ENCODE measurements around the gene KIF13A.
"Not testable (repeated sequence)": the region's sequence is repeated elsewhere in the genome, so short reads cannot be mapped to it uniquely, and the experiment has no call there.

KIF13A gene

DNA sequence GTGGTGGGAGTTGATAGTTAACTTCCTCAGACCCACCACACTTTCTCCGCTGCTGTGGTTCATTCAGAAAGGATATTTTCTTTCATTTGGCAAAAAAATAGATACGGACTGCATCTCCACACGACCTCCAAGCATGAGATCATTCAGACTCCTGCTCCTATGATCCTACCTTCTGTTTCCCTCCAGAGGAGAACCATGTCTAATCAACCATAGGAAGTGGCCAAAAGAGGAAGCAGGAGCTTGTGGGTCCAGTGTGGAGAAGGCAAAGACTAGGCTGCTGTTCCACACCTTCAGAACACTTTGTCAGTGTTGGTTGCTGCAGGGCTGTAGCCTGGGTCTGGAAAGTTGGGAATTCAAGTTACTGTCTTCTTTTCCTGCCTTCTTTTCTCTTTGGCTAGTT, 10.6 kb upstream of the KIF13A start:
- DNase-seq, result no peak

DNA sequence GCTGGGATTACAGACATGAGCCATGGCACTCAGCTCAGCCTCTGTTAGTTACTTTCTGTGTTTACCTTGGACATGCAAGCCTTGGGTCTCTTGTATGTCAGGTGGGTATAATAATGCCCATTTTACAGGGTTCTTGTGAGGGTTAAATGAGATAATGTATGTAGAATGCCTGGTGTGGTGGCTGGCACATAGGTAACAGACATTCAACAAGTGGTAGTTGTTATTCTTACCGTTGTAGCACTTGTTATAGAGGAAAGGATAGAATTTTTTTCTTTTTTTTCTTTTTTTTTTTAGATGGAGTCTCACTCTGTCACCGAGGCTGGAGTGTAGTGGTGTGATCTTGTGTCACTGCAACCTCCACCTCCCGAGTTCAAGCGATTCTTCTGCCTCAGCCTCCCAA, 8.0 kb upstream of the KIF13A start:
- no peak for DNase-seq

DNA sequence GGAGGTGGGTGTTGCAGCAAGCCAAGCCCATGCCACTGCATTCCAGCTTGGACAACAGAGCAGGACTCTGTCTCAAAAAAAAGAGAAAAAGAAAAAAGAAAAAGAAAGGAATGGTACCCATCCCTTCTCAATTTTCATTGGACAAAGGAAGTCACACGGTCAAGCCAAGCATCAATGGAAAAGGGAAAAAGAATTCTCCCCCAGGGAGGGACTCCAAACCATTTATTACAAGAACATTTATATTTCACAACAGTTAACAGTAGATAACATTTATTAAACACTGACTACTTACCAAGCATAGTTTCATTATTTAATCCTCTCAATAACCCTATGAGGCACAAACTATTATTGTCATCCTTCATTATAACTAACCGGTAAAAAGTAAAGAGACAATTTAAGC, 6.6 kb upstream of the KIF13A start:
- DNase-seq, result no peak

GRCh38 chr6:17988422-17988944, 1.0 kb upstream of the KIF13A start:
- DNase-seq, result no peak

DNA sequence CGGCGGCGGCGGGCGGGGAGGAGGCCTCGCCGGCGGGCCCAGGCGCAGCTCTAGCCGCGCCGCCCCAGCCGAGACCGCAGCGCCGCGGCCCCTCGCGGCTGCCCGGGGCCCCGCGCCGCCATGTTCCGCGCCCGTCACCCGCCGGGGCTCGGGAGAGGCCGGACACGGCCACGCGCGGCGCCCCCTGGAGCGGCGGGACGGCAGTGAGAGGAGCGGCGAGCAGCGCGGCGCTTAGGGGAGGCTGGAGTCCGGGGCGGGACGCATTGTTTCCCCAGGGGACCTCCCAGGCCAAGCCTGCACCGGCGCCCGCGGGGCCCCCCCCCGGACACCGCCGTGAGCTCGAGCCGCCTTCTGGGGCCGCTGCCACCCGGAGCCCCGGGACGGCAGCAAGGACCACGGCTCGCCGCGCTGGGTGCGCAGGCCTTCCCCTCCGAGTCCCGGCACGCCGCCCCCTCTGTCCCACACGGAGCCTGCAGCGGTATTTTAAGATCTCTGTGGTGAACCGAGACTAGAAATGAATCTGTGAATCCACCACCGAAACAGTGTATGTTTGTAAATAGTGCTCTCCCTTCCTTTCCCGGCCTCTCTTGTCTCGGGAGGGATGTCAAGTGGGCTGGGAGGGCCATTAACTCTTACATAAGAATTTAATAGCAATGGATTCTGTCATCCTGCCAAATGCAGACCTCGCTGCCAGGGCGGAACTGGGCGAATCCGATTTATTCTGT, 424 bp upstream of the KIF13A start:
- peak; percentile 66 for DNase-seq

DNA sequence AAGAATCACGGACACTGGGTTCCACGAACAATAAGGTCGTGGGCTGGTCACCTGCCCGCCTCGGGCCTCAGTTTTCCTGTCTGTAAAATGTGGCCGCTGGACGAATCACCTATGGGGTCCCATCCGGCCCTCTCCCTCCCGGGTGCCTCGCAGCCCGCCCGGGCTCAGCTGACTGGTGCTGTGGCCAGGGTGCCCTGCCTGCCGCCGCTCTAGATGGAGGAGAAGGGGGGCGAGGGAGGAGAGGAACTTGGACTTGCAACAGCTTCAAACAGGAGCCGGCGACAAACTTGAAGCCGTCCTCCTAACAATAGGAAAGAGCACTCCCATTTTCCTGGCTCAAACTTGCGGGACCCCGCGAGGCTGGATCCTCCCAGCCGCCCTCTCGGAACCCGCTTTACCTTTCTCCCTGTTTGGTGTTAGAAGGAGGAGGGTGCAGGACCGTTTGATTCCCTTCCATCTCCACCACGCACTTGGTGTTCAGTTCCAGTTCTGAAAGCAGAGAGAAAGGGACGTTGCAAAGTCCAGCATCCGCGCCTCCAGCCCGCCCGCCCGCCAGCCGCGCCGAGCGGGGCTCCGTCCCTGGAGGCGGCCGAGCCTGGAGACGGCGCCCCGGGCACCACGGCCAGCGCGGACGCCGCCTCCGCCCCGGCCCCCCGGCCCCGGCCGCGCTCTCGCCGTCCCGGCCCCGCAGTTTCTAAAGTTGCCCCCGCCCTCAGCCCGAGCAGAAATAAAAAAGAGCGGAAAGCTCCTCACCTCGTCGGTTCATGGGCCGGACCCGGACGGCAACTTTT, 584 bp downstream of the KIF13A start:
- DNase-seq, result peak; percentile 49

DNA sequence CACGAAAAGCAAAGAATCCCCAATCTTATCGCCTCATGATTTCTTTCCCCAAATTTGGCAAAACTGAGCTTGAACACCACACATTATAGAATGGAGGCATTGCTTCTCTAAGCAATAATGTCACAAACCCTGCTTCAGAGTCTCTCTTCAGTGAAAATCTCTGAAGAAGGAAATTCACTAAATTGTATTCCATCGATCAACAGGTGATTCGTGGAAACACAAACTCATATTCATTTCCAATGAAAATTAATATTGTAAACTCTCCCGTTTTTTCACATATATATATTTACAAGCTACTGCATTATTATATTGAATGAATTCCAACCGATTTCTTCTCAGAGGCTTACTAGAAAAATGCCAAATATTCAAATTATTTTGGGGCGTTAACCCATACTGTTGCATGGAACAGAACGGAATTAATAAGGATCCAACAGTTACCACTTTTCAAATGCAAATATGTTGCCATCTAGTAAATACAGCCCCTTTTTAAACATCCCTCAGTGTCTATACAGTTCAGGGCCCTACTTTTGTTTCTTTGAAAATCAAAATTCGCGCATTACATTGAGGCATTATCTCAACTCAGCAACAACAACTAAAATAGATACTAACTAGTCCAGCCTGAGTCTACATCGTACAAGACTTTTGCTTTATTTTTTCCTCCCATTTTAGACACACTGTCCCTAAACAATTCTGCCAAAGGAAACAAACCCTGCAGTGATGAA, 1.3 kb downstream of the KIF13A start:
- no peak for DNase-seq

DNA sequence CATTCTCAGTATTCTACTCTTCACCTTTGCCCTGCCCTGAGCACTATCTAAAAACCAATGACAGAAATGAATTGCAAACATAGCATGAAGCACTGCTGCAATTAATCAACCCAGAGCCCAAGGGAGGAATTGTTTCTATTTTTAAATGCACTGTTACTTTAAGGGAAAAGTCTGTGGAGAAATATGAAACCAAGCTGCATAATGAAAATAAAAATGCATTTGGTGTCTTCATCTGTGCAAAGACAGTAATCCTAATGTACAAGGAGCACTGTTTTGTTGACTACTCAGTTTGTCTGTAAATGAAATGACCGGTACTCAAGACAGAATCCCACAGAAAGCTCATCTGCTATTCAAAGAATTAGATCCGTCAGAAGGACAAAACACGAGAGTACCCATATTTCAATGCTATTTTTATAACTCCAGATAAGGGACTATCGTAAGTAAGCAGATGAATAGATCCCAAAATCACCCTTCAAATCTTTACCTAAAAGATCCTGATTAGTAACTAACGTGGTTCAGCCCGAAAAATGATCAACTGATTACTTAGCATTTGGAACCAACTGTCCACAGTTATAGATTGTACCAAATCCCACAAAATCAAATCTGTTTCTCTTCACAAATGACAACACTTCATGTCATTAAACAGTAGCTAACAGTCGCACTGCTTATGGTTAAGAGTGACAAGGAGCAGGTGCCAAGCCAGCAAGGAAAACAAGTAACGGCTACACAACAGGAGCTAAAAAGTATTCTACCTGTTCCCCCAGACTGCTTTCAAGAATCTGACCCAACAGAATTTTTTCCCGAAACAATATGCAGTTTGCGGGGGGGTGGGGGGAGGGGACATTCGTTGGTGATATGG, 2.4 kb downstream of the KIF13A start:
- DNase-seq, result peak; percentile 35

- no peak for DNase-seq
Observed at GRCh38 chr6:17984399-17984798, 3.0 kb downstream of the KIF13A start.

DNA sequence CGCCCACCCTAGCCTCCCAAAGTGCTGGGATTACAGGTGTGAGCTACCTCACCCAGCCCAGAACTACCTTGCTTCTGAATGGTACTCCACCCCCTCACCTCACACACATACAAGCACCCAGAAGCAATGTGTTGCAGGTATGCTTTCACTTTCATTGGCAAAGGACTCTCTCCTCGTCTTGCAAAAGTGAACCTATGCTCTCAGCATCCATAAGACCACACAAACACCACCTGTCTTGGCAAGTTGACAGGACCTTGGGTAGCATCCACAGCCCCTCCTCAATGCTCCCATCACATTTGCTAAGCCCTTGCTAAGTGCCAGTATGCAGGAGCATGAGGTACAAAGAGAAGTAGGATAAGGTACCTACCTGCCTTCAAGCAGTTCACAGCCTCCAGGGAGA, 3.7 kb downstream of the KIF13A start:
- no peak for DNase-seq

- DNase-seq, result no peak
Observed at GRCh38 chr6:17980329-17980728, 7.1 kb downstream of the KIF13A start.

- no peak for DNase-seq
Observed at GRCh38 chr6:17979479-17979878, 8.0 kb downstream of the KIF13A start.

DNA sequence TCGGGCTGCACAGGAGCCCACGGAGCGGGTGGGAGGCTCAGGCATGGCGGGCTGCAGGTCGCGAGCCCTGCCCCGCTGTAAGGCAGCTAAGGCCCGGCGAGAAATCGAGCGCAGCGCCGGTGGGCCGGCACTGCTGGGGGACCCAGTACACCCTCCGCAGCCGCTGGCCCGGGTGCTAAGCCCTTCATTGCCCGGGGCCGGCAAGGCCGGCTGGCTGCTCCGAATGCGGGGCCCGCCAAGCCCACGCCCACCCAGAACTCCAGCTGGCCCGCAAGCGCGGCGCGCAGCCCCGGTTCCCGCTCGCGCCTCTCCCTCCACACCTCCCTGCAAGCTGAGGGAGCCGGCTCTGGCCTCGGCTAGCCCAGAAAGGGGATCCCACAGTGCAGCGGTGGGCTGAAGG, 11.2 kb downstream of the KIF13A start:
- DNase-seq, result not testable (repeated sequence)

DNA sequence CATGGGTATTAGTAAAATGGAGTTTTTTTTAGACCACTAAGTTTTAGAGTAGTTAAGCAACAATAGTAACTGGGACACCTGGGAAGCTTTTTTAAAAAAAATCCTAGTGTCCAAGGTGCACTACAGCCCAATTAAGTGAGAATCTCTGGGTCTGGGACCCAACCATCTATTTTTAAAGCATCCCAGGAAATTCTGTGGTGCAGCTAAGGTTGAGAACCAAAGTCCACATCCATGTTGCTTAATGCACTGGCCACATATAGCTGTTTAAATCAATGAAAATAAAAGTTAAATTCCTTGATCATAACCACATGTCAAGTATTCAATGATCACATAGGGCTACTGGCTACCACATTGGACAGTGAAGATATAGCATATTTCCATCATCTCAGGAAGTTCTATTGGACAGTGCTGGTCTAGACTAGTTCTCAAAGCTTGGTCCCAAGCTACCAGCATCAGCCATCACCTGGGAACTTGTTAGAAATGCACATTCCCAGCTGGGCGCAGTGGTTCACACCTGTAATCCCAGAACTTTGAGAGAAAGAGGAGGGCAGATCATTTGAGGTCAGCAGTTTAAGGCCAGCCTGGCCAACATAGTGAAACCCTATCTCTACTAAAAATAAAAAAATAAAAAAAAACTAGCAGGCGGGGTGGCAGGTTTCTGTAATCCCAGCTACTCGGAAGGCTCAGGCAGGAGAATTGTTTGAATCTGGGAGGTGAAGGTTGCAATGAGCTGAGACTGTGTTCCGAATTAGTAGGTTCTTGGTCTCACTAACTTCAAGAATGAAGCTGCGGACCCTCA, 12.7 kb downstream of the KIF13A start:
- no peak for DNase-seq

GRCh38 chr6:17972978-17973622, 14.3 kb downstream of the KIF13A start:
- DNase-seq, result no peak

GRCh38 chr6:17972074-17972952, 15.1 kb downstream of the KIF13A start:
- DNase-seq, result no peak

DNA sequence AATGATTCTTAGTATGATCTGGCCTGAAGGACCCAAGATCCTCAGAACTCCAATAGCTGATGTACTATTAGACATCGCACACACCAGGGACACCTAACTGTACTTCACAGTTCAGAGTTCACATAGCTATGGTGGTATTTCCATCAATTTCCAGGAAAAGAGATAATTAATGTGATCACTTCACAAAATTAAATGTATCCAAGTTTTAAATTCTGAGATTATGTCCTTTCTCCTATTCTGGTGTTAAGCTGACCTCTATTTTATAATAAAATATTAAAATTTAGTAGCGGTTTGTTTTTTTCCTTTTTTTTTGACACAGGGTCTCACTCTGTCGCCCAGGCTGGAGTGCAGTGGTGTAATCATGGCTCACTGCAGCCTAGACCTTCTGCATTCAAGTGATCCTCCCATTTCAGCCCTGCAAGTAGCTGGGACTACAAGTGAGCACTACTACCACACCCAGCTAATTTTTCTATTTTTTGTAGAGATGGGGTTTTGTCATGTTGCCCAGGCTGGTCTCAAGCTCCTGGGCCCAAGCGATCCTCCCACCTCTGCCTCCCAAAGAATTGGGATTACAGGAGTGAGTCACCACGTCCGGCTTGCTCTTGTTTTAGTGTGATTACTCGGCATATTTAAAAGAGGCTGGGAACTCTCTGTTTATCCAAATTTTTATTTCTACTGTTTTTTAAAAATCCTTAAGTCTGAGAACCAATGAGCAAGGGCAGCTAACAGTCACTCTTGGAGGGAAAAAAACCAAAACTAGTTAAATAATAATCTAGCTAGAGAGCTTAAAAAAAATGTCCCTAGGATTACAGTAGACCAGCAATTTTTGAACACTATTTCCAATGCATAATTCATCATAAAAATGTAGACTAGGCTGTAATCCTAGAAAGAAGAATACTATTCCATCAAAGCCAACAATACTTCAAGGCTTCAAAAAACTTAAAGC, 16.0 kb downstream of the KIF13A start:
- peak; percentile 79 for DNase-seq

DNA sequence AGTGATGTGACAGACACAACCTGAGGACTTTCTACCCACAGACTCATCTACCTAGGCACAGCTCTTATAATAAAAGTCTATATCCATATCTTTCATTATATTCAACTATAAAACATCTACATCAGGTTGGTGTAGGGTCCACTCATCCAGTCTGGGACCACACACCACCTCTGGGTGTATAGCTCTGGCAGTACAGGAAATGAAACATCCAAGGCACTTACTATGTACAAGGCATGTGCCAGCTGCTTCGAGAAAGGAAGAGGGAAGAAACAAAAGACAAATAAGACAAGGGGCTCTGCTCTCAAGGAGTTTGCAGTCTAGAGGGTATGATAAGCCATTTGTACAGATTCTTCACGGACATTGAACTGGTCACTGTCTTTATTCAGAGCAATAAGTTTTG, 18.6 kb downstream of the KIF13A start:
- DNase-seq, result no peak

All from HCEC 1CT (cell line).